K562 (cell line): ENCODE results near the gene HTR2C.

Experiments used
- GABPA ChIP-seq: fragments of 200-800 bp; sonication (Bioruptor generic); conservative IDR thresholded peaks from 2 replicates; pipeline ENCODE4 v1.6.1; 2016; ENCODE audit warnings: low read depth, missing genetic modification characterization, missing compliant biosample characterization
- GATAD2B ChIP-seq: fragments of 450-650 bp; IDR thresholded peaks from 2 replicates; pipeline ENCODE4 v1.6.1; 2017; ENCODE audit warnings: mild to moderate bottlenecking, borderline replicate concordance
- POLR2G ChIP-seq: fragments of 200-400 bp; formaldehyde crosslinking; IDR thresholded peaks from 2 replicates; pipeline ENCODE4 v1.6.1; 2017; ENCODE audit warnings: low read depth, mild to moderate bottlenecking, antibody characterized with exemption, low read length, moderate library complexity
- SMC3 ChIP-seq: conservative IDR thresholded peaks from 2 replicates; pipeline ENCODE4 v1.6.1; 2011; ENCODE audit warnings: low read depth, low read length, improper control_type of control experiment; ENCODE audit not compliant: insufficient read depth
- ZNF263 ChIP-seq: sonication (generic); formaldehyde crosslinking; IDR thresholded peaks from 2 replicates; pipeline ENCODE4 v1.8.0; 2022; ENCODE audit warnings: mild to moderate bottlenecking, missing genetic modification reagents, borderline replicate concordance
- TF ChIP-seq, protein P1 (sequence below), 3 experiments: IDR thresholded peaks in 2 of 3; conservative IDR thresholded peaks in 1 of 3; 2 replicates each; pipeline ENCODE4 v1.5.1; 2011 to 2012; ENCODE audit warnings: low read length in 3 of 3, mild to moderate bottlenecking in 3 of 3, control low read depth in 2 of 3, improper control_type of control experiment in 1 of 3, inconsistent platforms in 1 of 3, low read depth in 1 of 3, mixed read lengths in 1 of 3, moderate library complexity in 1 of 3; ENCODE audit not compliant: insufficient read depth in 2 of 3

DNA sequence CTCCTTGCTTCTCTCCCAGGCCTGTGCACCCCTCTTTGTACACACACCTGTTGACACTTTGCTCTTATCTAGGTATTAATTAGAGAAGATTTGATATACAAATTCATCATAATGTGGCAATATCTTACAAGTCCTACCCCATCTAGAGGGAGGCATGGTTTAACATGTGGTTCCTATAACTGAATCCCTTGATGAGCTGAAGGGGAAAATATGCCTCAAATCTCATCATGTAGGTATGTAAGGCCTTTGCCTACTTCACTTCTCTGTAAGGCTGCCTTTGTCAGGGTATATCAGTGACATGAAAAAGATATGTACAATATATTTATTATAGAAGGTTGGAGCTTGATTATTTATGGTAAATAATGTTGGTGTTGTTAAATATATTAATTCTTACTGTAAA, 31.9 kb downstream of the HTR2C start:
- TF ChIP-seq ZNF263 (CRISPR knock-in tag), result no peak
- no peak for TF ChIP-seq GATAD2B
- TF ChIP-seq SMC3, result no peak
- TF ChIP-seq GABPA, result no peak
- TF ChIP-seq, protein P1, sequence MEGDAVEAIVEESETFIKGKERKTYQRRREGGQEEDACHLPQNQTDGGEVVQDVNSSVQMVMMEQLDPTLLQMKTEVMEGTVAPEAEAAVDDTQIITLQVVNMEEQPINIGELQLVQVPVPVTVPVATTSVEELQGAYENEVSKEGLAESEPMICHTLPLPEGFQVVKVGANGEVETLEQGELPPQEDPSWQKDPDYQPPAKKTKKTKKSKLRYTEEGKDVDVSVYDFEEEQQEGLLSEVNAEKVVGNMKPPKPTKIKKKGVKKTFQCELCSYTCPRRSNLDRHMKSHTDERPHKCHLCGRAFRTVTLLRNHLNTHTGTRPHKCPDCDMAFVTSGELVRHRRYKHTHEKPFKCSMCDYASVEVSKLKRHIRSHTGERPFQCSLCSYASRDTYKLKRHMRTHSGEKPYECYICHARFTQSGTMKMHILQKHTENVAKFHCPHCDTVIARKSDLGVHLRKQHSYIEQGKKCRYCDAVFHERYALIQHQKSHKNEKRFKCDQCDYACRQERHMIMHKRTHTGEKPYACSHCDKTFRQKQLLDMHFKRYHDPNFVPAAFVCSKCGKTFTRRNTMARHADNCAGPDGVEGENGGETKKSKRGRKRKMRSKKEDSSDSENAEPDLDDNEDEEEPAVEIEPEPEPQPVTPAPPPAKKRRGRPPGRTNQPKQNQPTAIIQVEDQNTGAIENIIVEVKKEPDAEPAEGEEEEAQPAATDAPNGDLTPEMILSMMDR (IDR thresholded peaks at IDR 0.05 in 2 of 3, conservative IDR thresholded peaks at IDR 0.05 in 1 of 3; ENCODE audit: insufficient read depth in 2 of 3, low read depth in 1 of 3, low read length in 3 of 3), result no peak
- TF ChIP-seq POLR2G, result no peak
